GM12865 (cell line): ENCODE measurements around the gene WDR86.

Experiments used
- DNase-seq: peaks from one replicate; pipeline ENCODE4 v3.0.0; 2010; ENCODE audit warnings: low read depth
- H3K4me3 ChIP-seq: 2 replicates; pipeline ENCODE4 v1.5.1; 2011; ENCODE audit warnings: mild to moderate bottlenecking, low read depth, low read length, control low read depth
- CTCF ChIP-seq: IDR thresholded peaks from 2 replicates; pipeline ENCODE4 v1.5.1; 2011; ENCODE audit warnings: low read length, control low read depth, low read depth, inconsistent platforms; ENCODE audit not compliant: insufficient read depth; ENCODE audit errors: missing control alignments

The WDR86 gene

DNA sequence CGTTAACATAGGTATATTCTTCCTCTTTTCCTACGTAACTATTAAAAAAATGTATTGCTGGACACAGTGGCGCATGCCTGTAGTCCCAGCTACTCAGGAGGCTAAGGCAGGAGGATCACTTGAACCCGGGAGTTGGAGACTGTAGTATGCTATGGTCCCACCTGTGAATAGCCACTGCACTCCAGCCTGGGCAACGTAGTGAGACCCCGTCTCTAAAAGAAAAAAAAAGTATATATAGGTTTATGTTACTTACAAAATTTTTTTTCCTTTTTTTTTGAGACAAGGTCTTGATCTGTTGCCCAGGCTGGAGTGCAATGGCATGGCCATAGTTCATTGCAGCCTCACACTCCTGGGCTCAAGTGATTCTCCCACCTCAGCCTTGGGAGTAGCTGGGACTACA lies 62.6 kb downstream of the WDR86 start:
- TF ChIP-seq CTCF = no peak
- H3K4me3 ChIP-seq = no peak overlapping the region
- DNase-seq = no peak

DNA sequence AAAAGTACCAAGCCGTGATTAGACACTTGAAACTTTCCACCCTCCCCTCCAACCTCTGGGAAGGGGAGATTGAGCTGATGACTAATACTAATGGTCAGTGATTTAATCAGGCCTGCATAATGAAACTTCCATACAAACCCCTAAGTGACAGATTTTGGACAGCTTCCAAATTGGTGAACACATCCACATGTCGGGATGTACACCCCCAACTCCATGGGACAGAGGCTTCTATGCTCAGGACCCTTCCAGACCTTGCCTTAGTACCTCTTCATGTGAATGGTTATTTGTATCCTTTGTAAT lies 63.4 kb downstream of the WDR86 start:
- no peak for TF ChIP-seq CTCF
- DNase-seq = no peak
- H3K4me3 ChIP-seq = no peak overlapping the region

DNA sequence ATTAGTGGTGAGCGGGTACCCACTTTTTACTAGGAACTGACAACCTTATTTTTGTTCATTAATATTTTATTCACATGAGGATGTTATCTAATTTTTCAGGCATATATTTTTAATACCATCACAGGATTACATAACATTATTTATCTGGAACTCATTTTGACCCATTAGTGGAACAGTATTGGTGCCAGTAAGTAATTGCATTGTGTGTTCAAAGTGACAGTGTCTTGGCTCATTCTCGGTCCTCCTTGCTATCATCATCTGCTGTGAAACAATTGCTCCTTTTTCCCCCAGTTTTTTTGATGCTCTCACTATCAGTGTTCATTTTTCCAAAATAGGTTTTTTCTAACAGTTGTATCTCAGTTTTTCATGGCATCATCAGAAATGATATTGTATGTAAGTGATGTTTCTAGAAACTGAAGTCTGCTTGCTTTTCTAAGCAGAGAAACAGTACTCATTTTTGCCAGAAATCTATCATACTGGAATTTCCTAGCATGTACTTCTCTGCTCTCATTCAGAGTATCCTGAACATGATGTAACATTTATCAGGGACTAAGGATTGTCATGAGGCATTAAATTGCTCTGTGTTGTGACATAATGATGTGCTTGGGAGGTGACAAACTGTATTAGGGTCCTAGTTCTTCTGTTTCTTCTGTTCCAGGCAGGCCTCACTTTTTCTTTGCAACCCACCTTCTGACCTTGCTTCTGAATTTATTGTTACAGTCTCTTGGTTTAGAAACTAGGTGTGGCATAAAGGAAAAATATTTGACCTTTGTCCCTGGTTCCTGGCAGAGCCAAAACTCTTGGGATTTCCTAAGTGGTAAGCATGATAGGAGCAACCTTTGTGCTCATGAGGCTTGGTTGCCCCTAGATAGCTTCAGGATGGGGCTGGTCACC lies 64.0 kb downstream of the WDR86 start:
- TF ChIP-seq CTCF = no peak
- no peak for DNase-seq
- H3K4me3 ChIP-seq = no peak overlapping the region

GRCh38 chr7:151343516-151343915 lies 66.3 kb downstream of the WDR86 start:
- H3K4me3 ChIP-seq = peak overlapping the region; percentile 97
- no peak for DNase-seq
- no peak for TF ChIP-seq CTCF

- no peak for TF ChIP-seq CTCF
- DNase-seq = peak; percentile 41
- peak overlapping the region; percentile 97 for H3K4me3 ChIP-seq
Observed at GRCh38 chr7:151342811-151343210, 67.0 kb downstream of the WDR86 start.

GRCh38 chr7:151342102-151342646 lies 67.7 kb downstream of the WDR86 start:
- no peak for TF ChIP-seq CTCF
- H3K4me3 ChIP-seq = peak overlapping the region; percentile 97
- peak; percentile 82 for DNase-seq

DNA sequence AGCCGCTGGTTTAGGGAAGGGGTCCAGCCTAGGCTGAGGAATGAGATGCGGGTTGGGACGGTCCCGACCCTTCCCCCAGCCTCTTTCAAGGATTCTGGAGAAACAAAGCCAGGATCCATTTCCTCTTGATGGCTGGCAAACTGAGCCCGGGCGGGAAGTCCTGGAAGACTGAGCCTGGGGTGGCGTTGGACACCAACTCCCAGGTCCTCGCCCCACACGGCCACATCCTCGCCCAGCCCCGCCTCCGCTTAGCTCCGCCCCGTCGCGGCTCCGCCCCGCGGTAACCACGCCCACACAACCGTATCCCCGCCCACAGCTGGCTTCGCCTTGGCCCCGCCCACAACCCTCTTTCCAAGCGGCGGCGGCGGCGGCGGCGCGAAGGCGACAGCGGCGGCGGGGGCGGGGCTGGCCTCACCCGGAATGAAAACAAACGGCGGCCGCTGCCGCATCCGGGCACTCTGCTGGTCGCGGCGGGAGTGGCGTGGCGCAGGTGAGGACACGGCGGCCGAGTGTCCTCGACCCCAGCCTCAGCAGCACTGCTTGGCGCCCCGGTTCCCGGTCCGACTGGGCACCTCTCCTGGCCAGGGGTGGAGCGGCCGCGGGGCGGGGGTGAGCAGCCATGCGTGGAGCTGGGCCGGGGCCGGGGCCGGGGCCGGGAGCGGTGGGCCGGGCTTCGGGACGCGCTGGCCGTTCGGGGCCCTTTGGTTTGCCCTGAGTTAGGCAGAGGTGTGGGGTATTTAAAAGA lies 68.3 kb downstream of the WDR86 start, which contains the start of gene NUB1:
NUB1 (plus strand) TSS at position 456 of the 745 bp plus-strand sequence. CDS start 3,538 bp downstream, outside the sequence.
- TF ChIP-seq CTCF = no peak
- peak; percentile 91 for DNase-seq
- H3K4me3 ChIP-seq = peak within 1 kb of the TSS; percentile 97
